NB4 (cell line): ENCODE results near the gene SHF.

Experiments
- DNase-seq: peaks from one replicate; pipeline ENCODE4 v3.0.0; 2010; ENCODE audit warnings: low read depth
- H3K4me3 ChIP-seq: one replicate; pipeline ENCODE4 v1.5.1; 2011; ENCODE audit warnings: mild to moderate bottlenecking, low read depth, low read length, moderate library complexity
- CTCF ChIP-seq: IDR thresholded peaks from one replicate; pipeline ENCODE4 v1.5.1; 2012; ENCODE audit warnings: low read depth, low read length
- MAX ChIP-seq: IDR thresholded peaks from 2 replicates; pipeline ENCODE4 v1.6.1; 2011; ENCODE audit warnings: low read depth, low read length
- MYC ChIP-seq: IDR thresholded peaks from 2 replicates; pipeline ENCODE4 v1.6.1; 2011; ENCODE audit warnings: low read depth, low read length
- POLR2A ChIP-seq: IDR thresholded peaks from 2 replicates; pipeline ENCODE4 v1.6.1; 2011; ENCODE audit warnings: mild to moderate bottlenecking; ENCODE audit not compliant: insufficient read length; ENCODE audit errors: extremely low read depth

Gene SHF

GRCh38 chr15:45143056-45143455 lies 44.7 kb downstream of the SHF start:
- no peak overlapping the region for H3K4me3 ChIP-seq
- TF ChIP-seq MYC, result no peak
- TF ChIP-seq CTCF, result no peak
- no peak for TF ChIP-seq MAX
- no peak for TF ChIP-seq POLR2A
- no peak for DNase-seq

- DNase-seq, result no peak
- H3K4me3 ChIP-seq, result no peak overlapping the region
- no peak for TF ChIP-seq MYC
- no peak for TF ChIP-seq POLR2A
- TF ChIP-seq MAX, result no peak
- TF ChIP-seq CTCF, result no peak
Measured at GRCh38 chr15:45141386-45141785, 46.4 kb downstream of the SHF start.

- H3K4me3 ChIP-seq, result no peak overlapping the region
- no peak for DNase-seq
- TF ChIP-seq MAX, result no peak
- no peak for TF ChIP-seq CTCF
- no peak for TF ChIP-seq POLR2A
- TF ChIP-seq MYC, result no peak
Measured at GRCh38 chr15:45140557-45141250, 47.1 kb downstream of the SHF start.

- TF ChIP-seq POLR2A (no peak), MYC (no peak), MAX (no peak), CTCF (no peak)
- no peak for DNase-seq
- no peak overlapping the region for H3K4me3 ChIP-seq
Measured at GRCh38 chr15:45139770-45140169, 48.0 kb downstream of the SHF start.

- TF ChIP-seq CTCF (no peak), POLR2A (no peak), MAX (no peak), MYC (no peak)
- DNase-seq, result no peak
- H3K4me3 ChIP-seq, result no peak overlapping the region
Measured at GRCh38 chr15:45138814-45139765, 48.7 kb downstream of the SHF start.
